ENCODE measurements around the gene SLC35A5. TPM values are rescaled to one million over a fixed set of nuclear protein-coding genes. Genes with fewer than 3 reads are reported as not detected.
A peak's percentile ranks its signal among the peaks of the same experiment; 100 is the strongest.

The SLC35A5 gene
- total and polyA plus RNA-seq, 2 of the 8 experiments (the other 6 are each of a cell fraction or from before 2014, with no cell fraction given) = 36.5 to 38.6 TPM

- WGBS, 2 experiments (ENCODE audit: extremely low coverage in 1 of 2, insufficient coverage in 1 of 2, insufficient read length in 1 of 2, insufficient replicate concordance in 2 of 2, low coverage in 1 of 2, low lambda C conversion rate in 2 of 2, missing lambda C conversion rate in 1 of 2) = 0% methylated on average over 13 of the region's 29 CpGs; no CpG with 5 or more reads in 1 of the 2 experiments
- H3K79me2 ChIP-seq (ENCODE audit: control insufficient read depth in 1 of 2, insufficient read depth in 2 of 2, low read length in 2 of 2) = peaks cover 3 to 45% of the 10 kb centered on the region in 2 experiments; a peak in 3 of 4 replicates
These were observed 436 bp upstream of the SLC35A5 start for GRCh38 chr3:112561484-112561733.

More at GRCh38 chr3:112561484-112561733, 436 bp upstream of the SLC35A5 start:
- Histone ChIP-seq H3K23ac (ENCODE audit: insufficient read length) (no peak overlapping the region), H2BK12ac (ENCODE audit: low read depth, low read length) (no peak overlapping the region), H4K91ac (replicated peaks; ENCODE audit: insufficient read length, low read length) (no peak overlapping the region), H3K27me3 (replicated peaks in 1 of 4; ENCODE audit: control insufficient read depth in 3 of 4, extremely low read depth in 1 of 4, insufficient read depth in 3 of 4, low read length in 3 of 4) (no peaks in the 10 kb centered on the region), H2BK15ac (ENCODE audit: low read length) (no peak overlapping the region; the same call in 1 of the 2 replicates), H3K9ac (replicated peaks in 1 of 4; ENCODE audit: extremely low read depth in 1 of 4, low read depth in 3 of 4, low read length in 3 of 4) (peak overlapping the region; percentile 49 to 87 (median 78); a peak in 6 of 7 replicates), H2AFZ (ENCODE audit: low read length) (peak overlapping the region; percentile 90), H2BK120ac (replicated peaks; ENCODE audit: low read depth, low read length) (no peak overlapping the region), H4K20me1 (replicated peaks in 1 of 2; ENCODE audit: control insufficient read depth in 1 of 2, insufficient read depth in 2 of 2, low read length in 2 of 2) (no peaks in the 10 kb centered on the region), H3K14ac (ENCODE audit: insufficient read length) (no peak overlapping the region), H3K23me2 (ENCODE audit: low read depth, low read length) (peaks cover 11% of the 10 kb centered on the region), H4K5ac (ENCODE audit: insufficient read length, low read depth, low read length) (peak overlapping the region; percentile 44), H2BK5ac (ENCODE audit: low read depth, low read length) (peak overlapping the region; percentile 96; the same call in 1 of the 2 replicates), H3K4ac (replicated peaks; ENCODE audit: insufficient read length, low read depth, low read length) (no peak overlapping the region), H3K9me3 (ENCODE audit: insufficient read depth in 2 of 2, low read depth in 1 of 2, low read length in 1 of 2) (no peaks in the 10 kb centered on the region), H4K8ac (ENCODE audit: extremely low read depth, insufficient read depth, low read length) (peak overlapping the region; percentile 42; the same call in 1 of the 2 replicates), H3K27ac (ENCODE audit: low read depth, low read length) (peak overlapping the region; percentile 87; the same call in 1 of the 2 replicates), H3K36me3 (ENCODE audit: control insufficient read depth in 2 of 4, insufficient read depth in 4 of 4, low read length in 3 of 4) (peaks cover 0 to 9% (median 0%) of the 10 kb centered on the region in 4 experiments; a peak in 3 of 8 replicates), H3K18ac (ENCODE audit: extremely low read depth, low read length) (peak overlapping the region; percentile 95), H2BK20ac (ENCODE audit: low read length) (no peak overlapping the region), H3K4me1 (replicated peaks in 1 of 4; ENCODE audit: control insufficient read depth in 3 of 4, insufficient read depth in 4 of 4, low read length in 3 of 4) (no peaks in the 10 kb centered on the region; a peak in 1 of 7 replicates), H3K79me1 (ENCODE audit: low read depth, low read length) (no peaks in the 10 kb centered on the region), H2AK5ac (ENCODE audit: low read depth, low read length) (no peak overlapping the region), H3K56ac (replicated peaks; ENCODE audit: insufficient read length, low read depth, low read length) (no peak overlapping the region), H3K4me2 (ENCODE audit: insufficient read depth in 1 of 2, low read depth in 2 of 2, low read length in 2 of 2) (peak overlapping the region; percentile 64 to 88), H3K4me3 (ENCODE audit: extremely low read depth in 1 of 4, insufficient read depth in 2 of 4, low read depth in 3 of 4, low read length in 4 of 4) (peak overlapping the region; percentile 76 to 97 (median 78))
- DNase-seq (ENCODE audit: low read depth in 1 of 2, low spot score in 2 of 2) = no peak
- no peak for FAIRE-seq
- ChIA-PET POLR2A (ENCODE audit: partially characterized antibody) (interaction anchor here (0.6 to 1.5 kb wide), 8 partner anchors 9 to 457 kb away, joined by 3 to 6 read pairs (median 3); partner anchors contain the start of gene GTPBP8), CTCF (ENCODE audit: partially characterized antibody) (no interaction called here)
- TF ChIP-seq CTBP2 (IDR thresholded peaks at IDR 0.05; ENCODE audit: borderline replicate concordance, insufficient read depth, insufficient read length, low read length) (peak; percentile 35), JUND (IDR thresholded peaks at IDR 0.05; ENCODE audit: low read length) (no peak), HDAC2 (IDR thresholded peaks at IDR 0.05; ENCODE audit: borderline replicate concordance in 1 of 2, low read depth in 2 of 2, low read length in 2 of 2) (peak in 1 of 2 experiments; percentile 96; a peak in 2 of 4 replicates), TAF1 (IDR thresholded peaks at IDR 0.05; ENCODE audit: low read depth, low read length) (peak; percentile 21; the same call in 1 of the 2 replicates), CBX8 (IDR thresholded peaks at IDR 0.05; ENCODE audit: borderline replicate concordance, low read depth, low read length) (no peak), CHD2 (IDR thresholded peaks at IDR 0.05; ENCODE audit: low read length) (no peak), SIN3A (conservative IDR thresholded peaks at IDR 0.05 in 1 of 2, IDR thresholded peaks at IDR 0.05 in 1 of 2; ENCODE audit: low read depth in 1 of 2, low read length in 2 of 2) (no peak; a peak in 1 of 4 replicates), EP300 (IDR thresholded peaks at IDR 0.05; ENCODE audit: borderline replicate concordance in 1 of 2, low read depth in 2 of 2, low read length in 2 of 2) (no peak)
